Left ventricle myocardium inferior (tissue), 1 donor: ENCODE results near the gene MAN1C1. TPM values are rescaled to one million over a fixed set of nuclear protein-coding genes. Genes with fewer than 3 reads are reported as not detected.

Experiments
- DNase-seq: peaks from one replicate; pipeline ENCODE4 v3.0.0-alpha.2; 2020
- H3K27ac ChIP-seq: fragments of 200-600 bp; replicated peaks from 2 replicates; pipeline ENCODE4 v1.8.0; 2021
- H3K27me3 ChIP-seq: fragments of 200-600 bp; 2 replicates; pipeline ENCODE4 v1.8.0; 2021; ENCODE audit warnings: low read depth
- H3K36me3 ChIP-seq: fragments of 200-600 bp; 2 replicates; pipeline ENCODE4 v1.8.0; 2021
- H3K4me1 ChIP-seq: fragments of 200-600 bp; 2 replicates; pipeline ENCODE4 v1.8.0; 2021
- H3K4me3 ChIP-seq: fragments of 200-600 bp; 2 replicates; pipeline ENCODE4 v1.8.0; 2021; ENCODE audit warnings: mild to moderate bottlenecking, moderate library complexity
- H3K9me3 ChIP-seq: fragments of 200-600 bp; replicated peaks from 2 replicates; pipeline ENCODE4 v1.8.0; 2021
- CTCF ChIP-seq: fragments of 200-600 bp; IDR thresholded peaks from 2 replicates; pipeline ENCODE4 v1.8.0; 2021; ENCODE audit warnings: antibody characterized with exemption, mild to moderate bottlenecking, borderline replicate concordance
- intact Hi-C: fragments of 100-400 bp; cut with micrococcal nuclease; formaldehyde crosslinking; loops from one replicate; pipeline ENCODE4 v1.11.0; 2022
- total RNA-seq: library from RNA; stranded (reverse); fragmentation: NEBNext Ultra II Directional; extraction: Animal tissue kit (Norgen Biotek cat#: 25700); gene quantifications from one replicate; pipeline ENCODE4 v1.2.1, GENCODE V29; 2021
- donor health status: DM: no; HTN: yes; CAD: no; lungs with severe emphysema.

MAN1C1 gene
- total RNA-seq, 1 donor from 2014 or later = 18.0 TPM

- DNase-seq = peak; percentile 84
- Histone ChIP-seq H3K4me1 (peaks cover 81% of the 10 kb centered on the region), H3K27ac (peak within 1 kb of the TSS; percentile 86), H3K4me3 (peak within 1 kb of the TSS; percentile 76), H3K27me3 (no peaks in the 10 kb centered on the region), H3K36me3 (peaks cover 5% of the 10 kb centered on the region), H3K9me3 (no peaks in the 10 kb centered on the region)
- no peak for TF ChIP-seq CTCF
- intact Hi-C loops = no loop called here
These were observed 183.5 kb downstream of the MAN1C1 start, which contains the start of gene SELENON for GRCh38 chr1:25799935-25800702. TSS of gene SELENON (plus strand) at chr1:25800193. CDS start at chr1:25800231, 38 bp downstream.

- Histone ChIP-seq H3K27me3 (no peaks in the 10 kb centered on the region), H3K9me3 (no peaks in the 10 kb centered on the region), H3K27ac (peak overlapping the region; percentile 78), H3K36me3 (peaks cover 9% of the 10 kb centered on the region), H3K4me3 (peak overlapping the region; percentile 76), H3K4me1 (peaks cover 88% of the 10 kb centered on the region)
- intact Hi-C loops = no loop called here
- no peak for TF ChIP-seq CTCF
- DNase-seq = no peak
These were observed 184.2 kb downstream of the MAN1C1 start for GRCh38 chr1:25800703-25801377.

DNA sequence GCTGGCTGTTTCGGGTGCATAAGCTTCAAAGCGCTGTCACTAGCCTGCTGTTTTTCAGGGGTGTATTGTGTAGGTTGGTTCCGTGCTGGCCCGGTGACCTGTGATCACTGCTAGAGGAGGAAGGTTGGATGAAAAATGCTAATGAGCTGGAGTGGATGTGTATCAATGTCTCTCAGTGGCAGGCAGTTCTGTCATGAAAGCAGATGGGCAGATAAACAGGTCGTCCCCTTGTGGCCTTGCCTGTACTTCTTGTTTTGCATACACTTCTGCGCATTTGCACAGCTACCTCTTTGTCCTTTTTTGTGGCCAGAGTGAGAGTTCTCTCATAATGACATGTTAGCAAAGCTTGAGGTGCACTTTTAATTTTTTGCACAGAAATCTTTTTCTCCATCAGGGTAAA is 186.3 kb downstream of the MAN1C1 start:
- intact Hi-C loops = no loop called here
- Histone ChIP-seq H3K27me3 (no peaks in the 10 kb centered on the region), H3K4me3 (peak overlapping the region; percentile 76), H3K27ac (no peak overlapping the region), H3K9me3 (no peaks in the 10 kb centered on the region), H3K4me1 (peaks cover 92% of the 10 kb centered on the region), H3K36me3 (peaks cover 16% of the 10 kb centered on the region)
- no peak for DNase-seq
- no peak for TF ChIP-seq CTCF

GRCh38 chr1:25803368-25803767 is 186.8 kb downstream of the MAN1C1 start:
- Histone ChIP-seq H3K36me3 (peaks cover 20% of the 10 kb centered on the region), H3K27me3 (no peaks in the 10 kb centered on the region), H3K4me1 (peaks cover 92% of the 10 kb centered on the region), H3K4me3 (no peak overlapping the region), H3K27ac (no peak overlapping the region), H3K9me3 (no peaks in the 10 kb centered on the region)
- intact Hi-C loops = no loop called here
- TF ChIP-seq CTCF = no peak
- DNase-seq = no peak

DNA sequence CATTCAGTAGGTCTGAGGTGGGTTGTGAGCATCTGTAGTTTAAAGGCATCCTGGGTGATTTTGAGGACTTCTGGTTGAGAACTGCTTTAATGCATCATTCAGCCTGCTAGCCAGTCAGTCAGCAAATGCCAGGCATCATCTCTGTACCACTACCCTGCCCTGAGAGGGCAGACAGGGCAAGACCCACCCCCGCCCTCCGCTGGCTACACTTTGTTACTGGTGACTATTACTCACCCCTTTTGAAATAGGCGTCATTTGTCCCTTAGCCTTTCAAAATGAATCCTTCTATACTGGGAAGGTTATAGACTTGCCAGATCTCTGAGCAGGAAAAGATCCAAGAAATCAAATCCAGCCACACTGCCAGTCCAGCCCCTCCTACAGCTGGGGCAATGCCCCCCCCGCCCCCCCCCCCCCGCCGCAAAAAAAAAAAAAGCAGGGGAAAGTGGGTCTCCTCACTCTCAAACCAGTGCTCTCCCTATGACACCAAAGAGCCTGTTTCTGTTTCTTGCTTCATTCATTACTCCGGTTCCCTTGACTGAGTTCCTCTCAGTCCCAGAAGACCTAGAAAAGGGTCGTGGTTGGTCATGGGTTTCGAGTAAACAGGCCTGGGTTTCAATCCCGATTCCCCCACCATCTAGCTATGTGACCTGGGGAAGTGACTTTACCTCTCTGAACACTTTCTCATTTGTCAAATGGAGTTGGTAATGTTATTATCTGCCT is 187.8 kb downstream of the MAN1C1 start:
- peak overlapping the region; percentile 83 for H3K27ac ChIP-seq
- H3K4me1 ChIP-seq = peaks cover 91% of the 10 kb centered on the region
- peak; percentile 4 for DNase-seq
- TF ChIP-seq CTCF = no peak
- intact Hi-C loops = no loop called here
- peaks cover 30% of the 10 kb centered on the region for H3K36me3 ChIP-seq
- no peaks in the 10 kb centered on the region for H3K9me3 ChIP-seq
- no peak overlapping the region for H3K4me3 ChIP-seq
- no peaks in the 10 kb centered on the region for H3K27me3 ChIP-seq
